ENCODE results near the gene SLC6A12. TPM values are rescaled to one million over a fixed set of nuclear protein-coding genes. Genes with fewer than 3 reads are reported as not detected.

SLC6A12 gene
- total RNA-seq, 1 donor from 2014 or later: 3.0 TPM

DNA sequence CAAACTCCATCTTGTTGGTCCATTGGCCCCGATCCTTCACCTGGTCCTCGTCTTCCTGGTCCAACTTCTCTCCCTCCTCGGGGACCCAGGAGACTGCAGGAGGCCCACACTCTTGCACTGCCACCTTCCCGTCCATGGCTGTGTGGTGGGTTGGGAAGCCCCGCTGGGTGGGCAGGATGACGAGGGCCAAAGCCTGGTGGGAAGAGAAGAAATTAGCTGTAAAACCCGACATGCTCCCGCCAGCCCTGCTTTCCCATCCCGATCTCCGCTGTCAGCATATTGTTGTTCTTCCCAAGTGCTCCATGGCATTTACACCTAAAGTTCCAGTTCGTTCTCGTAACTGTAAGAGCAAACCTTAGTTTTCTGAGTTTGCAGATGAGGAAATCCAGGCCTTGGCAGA lies 4.1 kb downstream of the SLC6A12 start:
- Mint-ChIP-seq H3K36me3 (no peaks in the 10 kb centered on the region), H3K4me1 (ENCODE audit: unreplicated experiment) (peaks cover 21% of the 10 kb centered on the region), H3K27ac (peak overlapping the region; percentile 80), H3K9me3 (no peaks in the 10 kb centered on the region), H3K27me3 (peaks cover 71% of the 10 kb centered on the region), H3K4me3 (no peak overlapping the region)
- TF ChIP-seq, protein P1, sequence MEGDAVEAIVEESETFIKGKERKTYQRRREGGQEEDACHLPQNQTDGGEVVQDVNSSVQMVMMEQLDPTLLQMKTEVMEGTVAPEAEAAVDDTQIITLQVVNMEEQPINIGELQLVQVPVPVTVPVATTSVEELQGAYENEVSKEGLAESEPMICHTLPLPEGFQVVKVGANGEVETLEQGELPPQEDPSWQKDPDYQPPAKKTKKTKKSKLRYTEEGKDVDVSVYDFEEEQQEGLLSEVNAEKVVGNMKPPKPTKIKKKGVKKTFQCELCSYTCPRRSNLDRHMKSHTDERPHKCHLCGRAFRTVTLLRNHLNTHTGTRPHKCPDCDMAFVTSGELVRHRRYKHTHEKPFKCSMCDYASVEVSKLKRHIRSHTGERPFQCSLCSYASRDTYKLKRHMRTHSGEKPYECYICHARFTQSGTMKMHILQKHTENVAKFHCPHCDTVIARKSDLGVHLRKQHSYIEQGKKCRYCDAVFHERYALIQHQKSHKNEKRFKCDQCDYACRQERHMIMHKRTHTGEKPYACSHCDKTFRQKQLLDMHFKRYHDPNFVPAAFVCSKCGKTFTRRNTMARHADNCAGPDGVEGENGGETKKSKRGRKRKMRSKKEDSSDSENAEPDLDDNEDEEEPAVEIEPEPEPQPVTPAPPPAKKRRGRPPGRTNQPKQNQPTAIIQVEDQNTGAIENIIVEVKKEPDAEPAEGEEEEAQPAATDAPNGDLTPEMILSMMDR (conservative IDR thresholded peaks at IDR 0.05): no peak
- no peak for DNase-seq (ENCODE audit: extremely low spot score, unreplicated experiment)

DNA sequence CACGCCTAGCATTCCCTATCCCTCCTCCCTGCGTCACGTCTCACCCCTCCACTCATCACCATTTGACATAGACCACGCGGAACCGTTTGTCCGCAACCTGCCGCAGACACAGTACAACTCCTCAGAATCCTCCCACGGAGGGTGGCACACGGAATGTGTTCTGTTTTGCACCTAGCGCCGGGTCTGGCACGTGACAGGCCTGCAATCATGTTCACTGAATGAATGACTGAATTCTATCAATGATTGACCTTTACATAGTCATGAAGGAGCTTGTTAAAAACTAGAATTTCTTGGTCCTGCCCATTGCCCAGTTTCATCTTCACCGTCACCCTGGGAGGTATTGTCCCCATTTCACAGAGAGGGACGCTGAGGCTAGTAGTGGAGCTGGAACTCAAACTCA lies 4.7 kb downstream of the SLC6A12 start:
- no peak overlapping the region for H3K4me3 Mint-ChIP-seq
- peaks cover 21% of the 10 kb centered on the region for H3K4me1 Mint-ChIP-seq (ENCODE audit: unreplicated experiment)
- DNase-seq (ENCODE audit: extremely low spot score, unreplicated experiment): no peak
- H3K36me3 Mint-ChIP-seq: no peaks in the 10 kb centered on the region
- TF ChIP-seq, protein P1 (conservative IDR thresholded peaks at IDR 0.05): no peak
- peaks cover 73% of the 10 kb centered on the region for H3K27me3 Mint-ChIP-seq
- H3K9me3 Mint-ChIP-seq: no peaks in the 10 kb centered on the region
- no peak overlapping the region for H3K27ac Mint-ChIP-seq

DNA sequence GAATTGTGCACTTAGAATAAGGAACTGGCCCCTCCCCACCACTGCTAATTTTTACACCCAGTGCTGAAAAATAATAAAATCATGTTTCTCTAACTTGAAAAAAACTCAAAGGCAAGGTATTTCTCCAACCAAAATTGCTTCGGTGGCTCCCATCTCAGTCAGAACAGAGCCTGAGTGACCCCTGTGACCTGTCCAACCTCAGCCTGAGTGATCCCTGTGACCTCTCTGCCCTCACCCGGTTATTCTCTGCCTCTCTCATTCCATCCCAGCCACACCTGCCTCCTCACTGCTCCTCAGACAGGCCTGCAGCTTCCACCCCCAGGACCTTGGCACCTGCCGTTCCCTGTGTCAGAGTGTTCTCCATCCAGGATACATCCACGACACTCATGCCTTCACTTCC lies 5.1 kb downstream of the SLC6A12 start:
- TF ChIP-seq, protein P1 (conservative IDR thresholded peaks at IDR 0.05): no peak
- Mint-ChIP-seq H3K9me3 (no peaks in the 10 kb centered on the region), H3K27me3 (peaks cover 74% of the 10 kb centered on the region), H3K36me3 (no peaks in the 10 kb centered on the region), H3K4me3 (no peak overlapping the region), H3K4me1 (ENCODE audit: unreplicated experiment) (peaks cover 19% of the 10 kb centered on the region), H3K27ac (no peak overlapping the region)
- DNase-seq (ENCODE audit: extremely low spot score, unreplicated experiment): no peak

DNA sequence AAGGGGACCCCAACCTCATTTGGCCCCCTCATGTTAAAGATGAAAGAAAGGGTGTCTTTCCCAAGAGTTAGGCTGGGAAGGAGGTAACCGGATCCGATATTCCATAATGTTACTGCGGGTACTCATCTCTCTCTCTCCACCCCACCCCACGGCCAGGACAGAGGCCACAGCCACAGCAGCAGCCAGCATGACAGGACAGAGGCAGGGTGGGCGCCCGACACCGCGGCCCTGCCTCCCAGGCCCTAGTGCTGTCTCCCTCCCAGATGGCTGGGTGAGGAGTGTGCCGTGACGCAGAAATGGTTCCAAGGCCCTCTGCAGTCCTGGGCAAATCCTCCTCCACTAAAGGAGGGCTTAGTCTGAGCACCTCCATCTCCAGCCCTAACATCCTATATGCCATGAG lies 6.2 kb downstream of the SLC6A12 start:
- no peak overlapping the region for H3K27ac Mint-ChIP-seq
- no peak for DNase-seq (ENCODE audit: extremely low spot score, unreplicated experiment)
- H3K4me3 Mint-ChIP-seq: no peak overlapping the region
- TF ChIP-seq, protein P1 (conservative IDR thresholded peaks at IDR 0.05): no peak
- H3K9me3 Mint-ChIP-seq: no peaks in the 10 kb centered on the region
- H3K36me3 Mint-ChIP-seq: no peaks in the 10 kb centered on the region
- H3K27me3 Mint-ChIP-seq: peaks cover 66% of the 10 kb centered on the region
- H3K4me1 Mint-ChIP-seq (ENCODE audit: unreplicated experiment): peaks cover 9% of the 10 kb centered on the region

DNA sequence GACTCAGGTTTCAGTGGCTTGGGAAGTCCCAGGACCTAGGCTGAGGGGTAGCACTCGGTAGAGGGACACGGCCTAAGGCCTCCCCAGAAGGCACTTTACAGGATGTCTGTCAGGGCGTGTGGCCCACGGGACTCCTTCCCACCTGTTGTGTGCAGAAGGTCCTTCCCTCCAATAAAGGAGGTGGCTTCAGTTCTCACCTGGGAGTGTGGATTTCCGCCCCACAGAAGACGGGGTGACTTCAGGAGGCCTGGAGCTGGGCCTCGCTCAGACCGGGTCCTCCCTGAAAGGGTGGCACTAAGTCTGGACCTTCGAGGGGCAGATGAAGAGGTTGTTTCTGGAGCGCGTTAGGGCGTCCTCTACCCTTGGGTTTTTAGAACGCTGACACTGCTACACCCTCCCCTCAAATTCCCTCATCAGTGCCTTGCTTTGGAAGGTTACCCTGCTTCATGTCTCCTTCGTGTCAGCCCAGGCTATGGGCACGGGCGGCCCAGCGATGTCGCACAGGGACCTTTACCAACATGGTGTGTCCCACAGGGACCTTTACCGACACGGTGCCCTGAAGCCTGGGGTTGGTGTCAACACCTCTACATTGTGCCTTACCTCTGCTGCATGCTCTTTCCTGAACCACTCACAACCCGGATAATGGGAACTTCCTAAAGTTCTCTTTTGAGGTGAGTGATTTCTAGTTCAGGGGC lies 7.1 kb downstream of the SLC6A12 start:
- H3K27ac Mint-ChIP-seq: no peak overlapping the region
- TF ChIP-seq, protein P1 (conservative IDR thresholded peaks at IDR 0.05): no peak
- no peak for DNase-seq (ENCODE audit: extremely low spot score, unreplicated experiment)
- H3K4me3 Mint-ChIP-seq: no peak overlapping the region
- no peaks in the 10 kb centered on the region for H3K9me3 Mint-ChIP-seq
- H3K4me1 Mint-ChIP-seq (ENCODE audit: unreplicated experiment): peaks cover 12% of the 10 kb centered on the region
- H3K27me3 Mint-ChIP-seq: peaks cover 72% of the 10 kb centered on the region
- H3K36me3 Mint-ChIP-seq: peaks cover 9% of the 10 kb centered on the region
